Fibroblast of skin of scalp (primary cell): ENCODE measurements around the gene RHBDD1.

Experiments used
- DNase-seq: peaks from one replicate; pipeline ENCODE4 v3.0.0-alpha.2; 2013

Gene RHBDD1

GRCh38 chr2:226847090-226847489 is 11.2 kb downstream of the RHBDD1 start:
- DNase-seq: no peak

- DNase-seq: no peak
These were observed 11.7 kb downstream of the RHBDD1 start for GRCh38 chr2:226847511-226847910.

- DNase-seq: no peak
These were observed 13.5 kb downstream of the RHBDD1 start for GRCh38 chr2:226849349-226849748.

- no peak for DNase-seq
These were observed 14.2 kb downstream of the RHBDD1 start for GRCh38 chr2:226850024-226850423.

- no peak for DNase-seq
These were observed 19.9 kb downstream of the RHBDD1 start for GRCh38 chr2:226855787-226856186.

- no peak for DNase-seq
These were observed 24.2 kb downstream of the RHBDD1 start for GRCh38 chr2:226860087-226860486.

- no peak for DNase-seq
These were observed 26.8 kb downstream of the RHBDD1 start for GRCh38 chr2:226862623-226863022.

- no peak for DNase-seq
These were observed 29.4 kb downstream of the RHBDD1 start for GRCh38 chr2:226865273-226865672.

GRCh38 chr2:226865710-226866109 is 29.9 kb downstream of the RHBDD1 start:
- DNase-seq: no peak

GRCh38 chr2:226868331-226869162 is 32.7 kb downstream of the RHBDD1 start:
- no peak for DNase-seq

GRCh38 chr2:226869371-226869770 is 33.5 kb downstream of the RHBDD1 start:
- no peak for DNase-seq

- DNase-seq: peak; percentile 83
These were observed 37.3 kb downstream of the RHBDD1 start for GRCh38 chr2:226873051-226873620.

- no peak for DNase-seq
These were observed 38.0 kb downstream of the RHBDD1 start for GRCh38 chr2:226873826-226874225.

GRCh38 chr2:226874749-226875148 is 38.9 kb downstream of the RHBDD1 start:
- DNase-seq: no peak

GRCh38 chr2:226875438-226876225 is 39.8 kb downstream of the RHBDD1 start:
- DNase-seq: no peak

- no peak for DNase-seq
These were observed 41.6 kb downstream of the RHBDD1 start for GRCh38 chr2:226877491-226877890.

GRCh38 chr2:226881287-226881686 is 45.4 kb downstream of the RHBDD1 start:
- no peak for DNase-seq

GRCh38 chr2:226882606-226883005 is 46.8 kb downstream of the RHBDD1 start:
- no peak for DNase-seq

GRCh38 chr2:226883296-226883795 is 47.5 kb downstream of the RHBDD1 start:
- no peak for DNase-seq

GRCh38 chr2:226884166-226884565 is 48.3 kb downstream of the RHBDD1 start:
- DNase-seq: no peak

GRCh38 chr2:226885769-226886435 is 50.0 kb downstream of the RHBDD1 start:
- DNase-seq: no peak

GRCh38 chr2:226887940-226888339 is 52.1 kb downstream of the RHBDD1 start:
- DNase-seq: peak; percentile 87
